ENCODE results near the gene HOXD4.

Gene HOXD4

DNA sequence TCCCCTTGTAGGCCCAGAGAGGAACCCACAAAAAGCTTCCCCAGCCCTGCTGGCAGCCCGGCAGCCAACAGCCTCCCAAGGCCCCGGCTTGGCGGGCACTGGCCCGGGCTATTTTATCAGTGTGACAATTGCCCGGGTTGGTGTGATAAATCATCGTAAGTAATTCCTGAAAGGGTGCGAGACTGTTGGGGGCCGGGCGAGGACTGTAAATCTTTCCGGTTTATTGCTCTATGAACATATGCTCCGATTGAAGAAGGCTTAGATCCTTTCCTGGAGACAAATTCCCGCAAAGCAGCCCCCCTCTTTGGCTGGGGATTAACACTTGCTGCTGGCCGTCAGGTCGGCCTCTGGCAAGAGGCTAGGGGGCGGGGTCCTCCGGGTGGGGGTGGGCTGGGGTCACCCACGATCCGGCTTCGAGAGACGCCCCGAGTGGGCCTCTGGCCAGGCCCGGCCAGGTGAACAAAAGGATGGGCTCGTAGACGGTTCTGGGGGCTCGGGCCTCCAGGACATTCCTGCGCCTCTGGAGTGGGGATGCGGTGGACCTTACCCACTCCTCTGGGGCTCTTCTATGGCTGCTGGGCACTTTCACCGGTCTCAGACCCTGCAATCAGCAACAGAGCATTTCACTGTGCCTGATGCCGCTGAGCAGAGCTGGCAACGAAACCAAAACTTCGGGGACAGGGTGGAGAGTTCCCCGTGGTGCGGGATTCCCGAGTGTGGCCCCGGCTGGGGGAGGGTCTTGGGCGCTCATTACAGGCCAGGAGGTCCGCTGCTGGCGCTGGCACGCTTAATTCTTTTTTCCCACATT, 7.7 kb downstream of the HOXD4 start (continued):
- TF ChIP-seq, protein P1, sequence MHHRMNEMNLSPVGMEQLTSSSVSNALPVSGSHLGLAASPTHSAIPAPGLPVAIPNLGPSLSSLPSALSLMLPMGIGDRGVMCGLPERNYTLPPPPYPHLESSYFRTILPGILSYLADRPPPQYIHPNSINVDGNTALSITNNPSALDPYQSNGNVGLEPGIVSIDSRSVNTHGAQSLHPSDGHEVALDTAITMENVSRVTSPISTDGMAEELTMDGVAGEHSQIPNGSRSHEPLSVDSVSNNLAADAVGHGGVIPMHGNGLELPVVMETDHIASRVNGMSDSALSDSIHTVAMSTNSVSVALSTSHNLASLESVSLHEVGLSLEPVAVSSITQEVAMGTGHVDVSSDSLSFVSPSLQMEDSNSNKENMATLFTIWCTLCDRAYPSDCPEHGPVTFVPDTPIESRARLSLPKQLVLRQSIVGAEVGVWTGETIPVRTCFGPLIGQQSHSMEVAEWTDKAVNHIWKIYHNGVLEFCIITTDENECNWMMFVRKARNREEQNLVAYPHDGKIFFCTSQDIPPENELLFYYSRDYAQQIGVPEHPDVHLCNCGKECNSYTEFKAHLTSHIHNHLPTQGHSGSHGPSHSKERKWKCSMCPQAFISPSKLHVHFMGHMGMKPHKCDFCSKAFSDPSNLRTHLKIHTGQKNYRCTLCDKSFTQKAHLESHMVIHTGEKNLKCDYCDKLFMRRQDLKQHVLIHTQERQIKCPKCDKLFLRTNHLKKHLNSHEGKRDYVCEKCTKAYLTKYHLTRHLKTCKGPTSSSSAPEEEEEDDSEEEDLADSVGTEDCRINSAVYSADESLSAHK (tag by site-specific recombination; IDR thresholded peaks at IDR 0.05), result peak; percentile 61

DNA sequence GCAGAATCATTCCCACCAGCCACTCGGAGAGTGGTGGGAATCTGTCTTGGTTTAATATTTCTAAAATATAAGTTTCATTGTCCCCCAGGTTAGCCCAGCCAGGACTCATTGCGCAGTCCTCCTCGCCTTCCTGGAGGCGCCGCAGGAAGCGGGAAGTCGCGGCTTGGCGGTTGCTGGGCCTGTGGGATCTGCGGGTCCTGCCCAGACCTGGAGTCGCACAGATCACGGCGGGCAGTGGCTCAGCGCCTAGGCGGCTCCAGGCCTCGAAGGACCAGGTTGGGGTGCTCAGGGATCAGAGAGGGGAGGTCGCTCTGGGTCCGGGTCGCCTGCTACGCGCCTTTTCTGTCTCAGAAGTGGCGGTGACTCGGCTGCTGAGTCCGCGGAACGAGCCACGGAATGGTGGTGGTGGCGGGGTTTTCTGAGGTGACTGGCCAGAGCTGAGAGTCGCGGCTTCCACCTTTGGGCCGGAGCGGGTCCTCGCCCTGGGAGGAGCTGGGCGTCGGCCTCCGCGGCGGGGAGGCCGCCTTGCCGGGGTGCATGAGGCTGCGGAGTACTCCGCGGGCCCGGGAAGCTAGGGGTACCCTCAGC, 8.4 kb downstream of the HOXD4 start:
- POLR2A ChIA-PET, result no interaction called here
- H3K27ac ChIP-seq (ENCODE audit: extremely low read depth, low read depth, low read length), result no peak overlapping the region; the same call in 1 of the 2 replicates
- H3K36me3 ChIP-seq (ENCODE audit: control insufficient read depth in 2 of 2, insufficient read depth in 1 of 2, low read length in 2 of 2), result peaks cover 0 to 22% of the 10 kb centered on the region in 2 experiments; a peak in 2 of 3 replicates
- H3K4me1 ChIP-seq (ENCODE audit: control insufficient read depth, insufficient read depth, low read length), result peaks cover 5% of the 10 kb centered on the region; the same call in 1 of the 2 replicates
- CTCF ChIA-PET, result no interaction called here
- TF ChIP-seq ZNF274 (IDR thresholded peaks at IDR 0.05; ENCODE audit: low read length), result no peak
- TF ChIP-seq ZNF274 (tag by site-specific recombination; IDR thresholded peaks at IDR 0.05; ENCODE audit: borderline replicate concordance), result no peak
- TF ChIP-seq ZNF658 (tag by site-specific recombination; IDR thresholded peaks at IDR 0.05), result no peak
- no peak for TF ChIP-seq ZNF610 (tag by site-specific recombination; IDR thresholded peaks at IDR 0.05; ENCODE audit: borderline replicate concordance)
- TF ChIP-seq ZNF555 (tag by site-specific recombination; conservative IDR thresholded peaks at IDR 0.05), result no peak
- no peak for TF ChIP-seq ZNF133 (tag by site-specific recombination; IDR thresholded peaks at IDR 0.05)
- no peak for TF ChIP-seq ZNF214 (tag by site-specific recombination; IDR thresholded peaks at IDR 0.05; ENCODE audit: borderline replicate concordance)
- no peak for TF ChIP-seq ZNF777 (tag by site-specific recombination; IDR thresholded peaks at IDR 0.05; ENCODE audit: borderline replicate concordance)
- H3K4me3 ChIP-seq (ENCODE audit: low read depth, low read length), result no peak overlapping the region
- no peaks in the 10 kb centered on the region for H3K9me3 ChIP-seq (ENCODE audit: control insufficient read depth, insufficient read depth, low read depth, low read length)

DNA sequence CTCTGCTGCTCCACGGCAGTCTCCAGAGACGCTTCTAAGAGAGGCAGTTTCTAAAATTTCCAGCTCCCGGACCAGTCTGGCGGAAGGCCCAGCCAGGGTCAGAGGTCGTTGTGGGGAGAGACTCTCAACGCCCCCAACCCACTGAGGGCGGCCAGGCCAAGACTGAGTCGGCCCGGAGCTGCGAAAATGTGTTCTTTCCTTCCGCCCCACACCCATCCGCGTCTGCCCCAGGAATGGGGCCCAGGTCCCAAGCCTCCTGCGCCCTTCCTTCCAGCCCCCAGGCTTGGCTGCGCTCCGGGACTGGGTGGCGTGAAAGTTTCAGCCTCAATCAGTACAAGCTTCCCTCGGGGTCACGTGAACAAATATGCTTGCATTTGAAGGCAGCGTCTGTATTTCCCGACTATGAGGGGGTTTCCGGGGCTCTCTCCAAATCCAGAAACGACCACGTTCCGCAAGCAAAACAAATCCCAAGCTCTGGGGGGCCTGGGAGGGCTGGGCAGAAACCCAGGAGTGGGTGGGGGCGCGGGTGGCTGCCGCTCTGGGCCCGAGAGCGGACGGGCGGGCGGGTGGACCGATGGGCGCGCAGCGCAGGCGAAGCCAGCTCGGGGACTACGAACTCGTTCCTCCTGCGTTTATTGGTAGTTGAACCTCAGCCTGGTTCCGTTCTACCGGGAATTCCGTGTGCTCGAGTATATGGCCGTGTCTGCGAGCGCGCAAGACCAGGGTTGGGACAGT, 9.1 kb downstream of the HOXD4 start:
- POLR2A ChIA-PET, result interaction anchor here (1.6 kb wide), 1 partner anchor 9 kb away, joined by 4 read pairs; the partner anchor contains the start of gene HOXD4
- CTCF ChIA-PET, result interaction anchor here (0.7 to 1.8 kb wide), 2 partner anchors 294 to 375 kb away, joined by 3 to 5 read pairs; no protein-coding TSS in a partner anchor
- H3K27ac ChIP-seq (ENCODE audit: extremely low read depth, low read depth, low read length), result no peak overlapping the region
- H3K9me3 ChIP-seq (ENCODE audit: control insufficient read depth, insufficient read depth, low read depth, low read length), result no peaks in the 10 kb centered on the region
- H3K4me1 ChIP-seq (ENCODE audit: control insufficient read depth, insufficient read depth, low read length), result peaks cover 5% of the 10 kb centered on the region; the same call in 1 of the 2 replicates
- TF ChIP-seq ZNF354C (tag by site-specific recombination; IDR thresholded peaks at IDR 0.05; ENCODE audit: borderline replicate concordance, low read depth) (no peak), ZNF175 (tag by site-specific recombination; IDR thresholded peaks at IDR 0.05) (no peak)
- TF ChIP-seq, protein P1 (tag by site-specific recombination; IDR thresholded peaks at IDR 0.05), result 0 out of 2 replicates have a peak, but pooled peaks have one; percentile 43
- no peak overlapping the region for H3K4me3 ChIP-seq (ENCODE audit: low read depth, low read length)
- H3K36me3 ChIP-seq (ENCODE audit: control insufficient read depth in 2 of 2, insufficient read depth in 1 of 2, low read length in 2 of 2), result peaks cover 0 to 18% of the 10 kb centered on the region in 2 experiments; a peak in 2 of 3 replicates
